Measurements from ENCODE around the gene NEDD4L.
A peak's percentile ranks its signal among the peaks of the same experiment; 100 is the strongest.

NEDD4L gene

DNA sequence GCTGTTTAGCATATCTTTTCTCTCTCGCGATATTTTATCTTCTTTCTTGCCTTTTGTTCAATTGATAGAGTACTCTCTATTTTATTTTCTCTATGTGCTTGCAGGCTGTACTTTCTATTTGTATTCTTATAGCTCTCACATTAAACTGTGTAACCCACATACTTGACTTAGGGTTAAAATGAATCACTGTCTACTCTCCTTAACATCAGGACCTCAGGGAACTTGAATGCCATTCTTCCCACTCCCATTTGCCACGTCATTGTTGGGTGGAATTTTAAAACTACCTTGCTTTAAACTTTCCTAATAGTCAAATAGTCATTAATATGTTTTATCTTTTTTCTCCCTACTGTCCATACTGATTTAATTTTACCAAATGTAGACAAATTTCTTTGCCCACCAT, 315.2 kb downstream of the NEDD4L start:
- H3K36me3 Mint-ChIP-seq (ENCODE audit: insufficient read depth): peaks cover 3% of the 10 kb centered on the region
- ATAC-seq (replicated peaks) (no peak), DNase-seq (no peak)
- no peaks in the 10 kb centered on the region for H3K9me3 Mint-ChIP-seq
- no peak overlapping the region for H3K27ac Mint-ChIP-seq
- no peak overlapping the region for H3K4me3 Mint-ChIP-seq
- no peaks in the 10 kb centered on the region for H3K4me1 Mint-ChIP-seq (ENCODE audit: low read depth in 2 of 2)
- peaks cover 0 to 50% of the 10 kb centered on the region in 2 donors for H3K27me3 Mint-ChIP-seq

DNA sequence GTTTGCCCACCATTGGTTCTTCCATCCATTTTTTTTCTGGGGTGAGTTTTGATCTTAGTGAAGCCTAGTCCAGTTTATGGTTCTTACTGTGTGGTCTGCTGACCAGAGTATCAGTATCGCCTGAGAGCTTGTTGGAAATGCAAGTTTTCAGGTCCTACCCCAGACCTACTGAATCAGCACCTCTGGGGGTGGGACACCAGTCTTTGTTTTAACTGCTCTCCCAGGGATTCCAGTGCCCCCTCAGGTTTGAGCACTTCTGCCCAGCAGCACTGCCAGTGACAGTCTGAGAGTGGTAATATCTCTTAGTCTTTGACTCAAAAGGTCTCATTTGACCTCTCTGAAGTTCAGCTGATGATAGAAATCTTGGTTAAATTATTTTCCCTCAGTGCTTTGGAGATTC, 315.6 kb downstream of the NEDD4L start:
- ATAC-seq (replicated peaks) (no peak), DNase-seq (no peak)
- Mint-ChIP-seq H3K4me3 (no peak overlapping the region), H3K9me3 (no peaks in the 10 kb centered on the region), H3K27ac (no peak overlapping the region), H3K36me3 (ENCODE audit: insufficient read depth) (peaks cover 3% of the 10 kb centered on the region), H3K4me1 (ENCODE audit: low read depth in 2 of 2) (no peaks in the 10 kb centered on the region), H3K27me3 (peaks cover 0 to 46% of the 10 kb centered on the region in 2 donors)

- DNase-seq (no peak), ATAC-seq (replicated peaks) (no peak)
- H3K9me3 Mint-ChIP-seq: no peaks in the 10 kb centered on the region
- H3K4me3 Mint-ChIP-seq: no peak overlapping the region
- no peak overlapping the region for H3K27ac Mint-ChIP-seq
- H3K27me3 Mint-ChIP-seq: peaks cover 0 to 41% of the 10 kb centered on the region in 2 donors
- peaks cover 3% of the 10 kb centered on the region for H3K36me3 Mint-ChIP-seq (ENCODE audit: insufficient read depth)
- no peaks in the 10 kb centered on the region for H3K4me1 Mint-ChIP-seq (ENCODE audit: low read depth in 2 of 2)
Observed at GRCh38 chr18:58360324-58360723, 316.3 kb downstream of the NEDD4L start.

GRCh38 chr18:58361212-58361611, 317.2 kb downstream of the NEDD4L start:
- H3K36me3 Mint-ChIP-seq (ENCODE audit: insufficient read depth): peaks cover 1% of the 10 kb centered on the region
- H3K4me3 Mint-ChIP-seq: no peak overlapping the region
- no peaks in the 10 kb centered on the region for H3K4me1 Mint-ChIP-seq (ENCODE audit: low read depth in 2 of 2)

GRCh38 chr18:58362027-58362575, 318.1 kb downstream of the NEDD4L start:
- Mint-ChIP-seq H3K9me3 (no peaks in the 10 kb centered on the region), H3K27me3 (peaks cover 0 to 41% of the 10 kb centered on the region in 2 donors), H3K4me1 (ENCODE audit: low read depth in 2 of 2) (no peaks in the 10 kb centered on the region), H3K4me3 (no peak overlapping the region), H3K36me3 (ENCODE audit: insufficient read depth) (no peaks in the 10 kb centered on the region), H3K27ac (no peak overlapping the region)
- ATAC-seq (replicated peaks) (no peak), DNase-seq (no peak)

More at GRCh38 chr18:58361212-58361611, 317.2 kb downstream of the NEDD4L start:
- DNase-seq (no peak), ATAC-seq (replicated peaks) (no peak)
- H3K27ac Mint-ChIP-seq: no peak overlapping the region
- peaks cover 0 to 41% of the 10 kb centered on the region in 2 donors for H3K27me3 Mint-ChIP-seq
- H3K9me3 Mint-ChIP-seq: no peaks in the 10 kb centered on the region

DNA sequence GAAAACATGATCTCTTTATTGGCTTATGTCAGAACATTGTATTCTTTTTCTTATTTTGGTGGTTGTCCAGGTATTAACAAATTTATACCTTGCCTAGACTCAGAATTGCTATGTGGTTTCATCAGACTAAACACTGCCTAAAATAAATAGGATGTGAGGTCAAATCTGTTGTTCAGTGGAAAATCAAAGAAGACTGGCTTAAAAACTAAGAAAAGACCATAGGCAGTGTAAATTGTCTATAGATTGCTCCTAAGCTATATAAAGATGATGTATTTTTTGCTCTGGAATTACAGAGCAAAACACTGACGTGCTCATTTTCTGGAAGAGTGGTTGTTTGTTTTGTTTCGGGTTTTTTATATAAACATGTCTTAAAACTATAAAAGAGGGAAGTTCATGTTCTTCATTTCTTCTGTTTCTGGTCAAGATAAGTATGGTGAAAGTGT, 318.8 kb downstream of the NEDD4L start:
- ATAC-seq (replicated peaks): no peak
- no peaks in the 10 kb centered on the region for H3K36me3 Mint-ChIP-seq (ENCODE audit: insufficient read depth)
- H3K27ac Mint-ChIP-seq: no peak overlapping the region
- no peak for DNase-seq
- H3K9me3 Mint-ChIP-seq: no peaks in the 10 kb centered on the region
- H3K27me3 Mint-ChIP-seq: peaks cover 0 to 41% of the 10 kb centered on the region in 2 donors
- no peak overlapping the region for H3K4me3 Mint-ChIP-seq
- peaks cover 0 to 5% of the 10 kb centered on the region in 2 donors for H3K4me1 Mint-ChIP-seq (ENCODE audit: low read depth in 2 of 2)

DNA sequence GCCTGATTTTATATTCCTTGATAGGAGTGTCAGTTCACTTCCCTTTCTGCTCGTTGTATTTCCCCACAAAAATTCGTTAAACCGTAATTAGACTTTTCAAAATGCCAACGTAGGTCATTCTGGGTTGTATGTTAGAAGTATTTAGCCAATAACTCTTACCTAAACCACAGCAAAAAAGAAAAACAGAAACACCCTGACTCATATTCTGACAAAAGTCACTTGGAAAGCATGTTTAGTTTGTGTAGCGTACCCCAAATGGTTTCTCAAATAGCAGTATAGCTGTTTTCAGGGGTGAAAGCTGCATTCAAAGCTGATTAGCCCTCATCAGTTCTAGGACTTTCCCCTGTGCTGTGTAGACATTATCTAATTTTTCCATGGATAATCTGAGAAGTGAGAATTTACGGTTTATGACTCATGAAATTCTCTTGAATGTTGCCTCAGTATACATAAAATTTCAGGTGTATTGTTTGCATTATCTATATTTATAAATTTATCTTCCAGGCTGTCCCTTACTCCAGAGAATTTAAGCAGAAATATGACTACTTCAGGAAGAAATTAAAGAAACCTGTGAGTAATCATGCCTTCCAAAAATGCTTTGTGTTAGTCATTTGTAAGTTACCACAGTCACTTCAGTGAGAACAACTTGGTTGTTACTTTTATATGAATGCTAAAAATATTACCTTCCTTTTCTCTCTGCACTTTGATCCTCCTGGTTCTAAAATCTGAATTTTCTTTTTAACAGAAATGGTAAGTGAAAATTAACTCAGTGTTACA, 319.9 kb downstream of the NEDD4L start:
- no peak for DNase-seq
- Mint-ChIP-seq H3K9me3 (no peaks in the 10 kb centered on the region), H3K27me3 (peaks cover 0 to 41% of the 10 kb centered on the region in 2 donors), H3K4me3 (no peak overlapping the region), H3K4me1 (ENCODE audit: low read depth in 2 of 2) (peaks cover 0 to 5% of the 10 kb centered on the region in 2 donors), H3K36me3 (ENCODE audit: insufficient read depth) (no peaks in the 10 kb centered on the region), H3K27ac (no peak overlapping the region)
- ATAC-seq (replicated peaks): no peak

- Mint-ChIP-seq H3K27ac (no peak overlapping the region), H3K36me3 (ENCODE audit: insufficient read depth) (no peaks in the 10 kb centered on the region), H3K27me3 (peaks cover 5 to 32% of the 10 kb centered on the region in 2 donors), H3K4me3 (no peak overlapping the region), H3K4me1 (ENCODE audit: low read depth in 2 of 2) (peaks cover 0 to 7% of the 10 kb centered on the region in 2 donors), H3K9me3 (no peaks in the 10 kb centered on the region)
- no peak for DNase-seq
- ATAC-seq (replicated peaks): no peak
Observed at GRCh38 chr18:58364876-58365528, 321.0 kb downstream of the NEDD4L start.

- Mint-ChIP-seq H3K27ac (peak overlapping the region in 1 of 2 donors; percentile 36), H3K4me1 (ENCODE audit: low read depth in 2 of 2) (peaks cover 0 to 9% of the 10 kb centered on the region in 2 donors), H3K27me3 (peaks cover 7 to 9% of the 10 kb centered on the region in 2 donors), H3K9me3 (no peaks in the 10 kb centered on the region), H3K36me3 (ENCODE audit: insufficient read depth) (peaks cover 2% of the 10 kb centered on the region), H3K4me3 (peak overlapping the region in 1 of 2 donors; percentile 20)
- ATAC-seq (replicated peaks) (peak; percentile 73), DNase-seq (no peak)
Observed at GRCh38 chr18:58367425-58368140, 323.6 kb downstream of the NEDD4L start.

DNA sequence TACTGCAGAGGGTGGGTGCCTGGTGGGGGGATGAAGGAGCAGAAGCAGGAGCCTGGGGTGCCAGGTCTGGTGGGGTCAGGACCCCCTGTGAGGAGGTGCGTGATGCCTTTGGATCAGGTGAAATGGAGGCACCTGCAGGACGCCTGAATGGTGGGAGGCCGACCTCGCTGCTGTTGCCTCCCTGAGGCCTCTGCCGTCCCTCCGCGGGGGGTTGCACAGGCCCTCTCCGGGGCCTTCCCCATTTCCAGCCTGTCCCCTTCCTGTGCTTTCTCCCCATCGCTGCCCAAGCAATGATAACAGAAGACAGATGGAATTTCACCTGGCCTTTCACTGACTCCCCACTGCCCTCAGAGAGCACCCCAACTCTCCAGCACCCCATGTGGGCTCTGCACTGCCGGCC, 325.6 kb downstream of the NEDD4L start:
- Mint-ChIP-seq H3K4me3 (no peak overlapping the region), H3K27ac (no peak overlapping the region), H3K4me1 (ENCODE audit: low read depth in 2 of 2) (peaks cover 0 to 9% of the 10 kb centered on the region in 2 donors), H3K36me3 (ENCODE audit: insufficient read depth) (peaks cover 2% of the 10 kb centered on the region), H3K9me3 (no peaks in the 10 kb centered on the region), H3K27me3 (peaks cover 2 to 11% of the 10 kb centered on the region in 2 donors)
- no peak for ATAC-seq (replicated peaks)
- no peak for DNase-seq

DNA sequence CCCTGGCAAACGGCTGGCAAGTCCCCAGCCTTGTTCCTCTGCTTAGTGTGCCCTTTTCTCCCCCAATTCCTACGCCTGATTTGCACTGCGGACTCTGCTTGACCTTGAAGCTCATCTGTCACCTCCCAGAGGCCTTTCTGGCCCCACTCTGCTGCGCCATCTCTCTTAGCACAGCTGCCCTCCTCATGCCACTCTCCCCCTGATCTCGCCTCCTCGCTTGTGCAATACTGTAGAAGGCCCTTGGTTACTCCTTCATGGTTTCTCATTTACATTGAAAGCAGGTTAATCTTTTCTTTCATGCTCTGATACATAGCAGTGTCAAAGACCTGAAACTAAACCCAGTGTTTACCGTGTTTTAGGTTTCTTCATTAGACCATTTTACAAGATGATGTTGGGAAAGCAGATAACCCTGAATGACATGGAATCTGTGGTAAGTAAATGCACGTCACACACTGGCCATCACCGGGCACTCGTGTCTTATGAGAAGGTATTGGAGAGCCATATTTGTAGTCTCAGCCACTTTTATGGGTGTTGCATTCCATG, 326.1 kb downstream of the NEDD4L start:
- Mint-ChIP-seq H3K36me3 (ENCODE audit: insufficient read depth) (peaks cover 2% of the 10 kb centered on the region), H3K4me3 (no peak overlapping the region), H3K27me3 (peaks cover 6 to 16% of the 10 kb centered on the region in 2 donors), H3K9me3 (no peaks in the 10 kb centered on the region), H3K4me1 (ENCODE audit: low read depth in 2 of 2) (peaks cover 0 to 9% of the 10 kb centered on the region in 2 donors), H3K27ac (no peak overlapping the region)
- ATAC-seq (replicated peaks) (no peak), DNase-seq (no peak)

GRCh38 chr18:58370612-58371011, 326.6 kb downstream of the NEDD4L start:
- H3K27ac Mint-ChIP-seq: no peak overlapping the region

GRCh38 chr18:58373481-58373880, 329.5 kb downstream of the NEDD4L start:
- Mint-ChIP-seq H3K27ac (no peak overlapping the region), H3K4me3 (no peak overlapping the region), H3K4me1 (ENCODE audit: low read depth in 2 of 2) (peaks cover 0 to 4% of the 10 kb centered on the region in 2 donors), H3K27me3 (peaks cover 23 to 25% of the 10 kb centered on the region in 2 donors), H3K36me3 (ENCODE audit: insufficient read depth) (peaks cover 2% of the 10 kb centered on the region), H3K9me3 (no peaks in the 10 kb centered on the region)
- DNase-seq (no peak), ATAC-seq (replicated peaks) (no peak)

More at GRCh38 chr18:58370612-58371011, 326.6 kb downstream of the NEDD4L start:
- Mint-ChIP-seq H3K27me3 (peaks cover 6 to 17% of the 10 kb centered on the region in 2 donors), H3K9me3 (no peaks in the 10 kb centered on the region), H3K4me3 (no peak overlapping the region), H3K36me3 (ENCODE audit: insufficient read depth) (peaks cover 2% of the 10 kb centered on the region), H3K4me1 (ENCODE audit: low read depth in 2 of 2) (peaks cover 0 to 9% of the 10 kb centered on the region in 2 donors)
- ATAC-seq (replicated peaks): no peak
- DNase-seq: no peak
